ENCODE measurements around the gene SPATA18.

The SPATA18 gene

DNA sequence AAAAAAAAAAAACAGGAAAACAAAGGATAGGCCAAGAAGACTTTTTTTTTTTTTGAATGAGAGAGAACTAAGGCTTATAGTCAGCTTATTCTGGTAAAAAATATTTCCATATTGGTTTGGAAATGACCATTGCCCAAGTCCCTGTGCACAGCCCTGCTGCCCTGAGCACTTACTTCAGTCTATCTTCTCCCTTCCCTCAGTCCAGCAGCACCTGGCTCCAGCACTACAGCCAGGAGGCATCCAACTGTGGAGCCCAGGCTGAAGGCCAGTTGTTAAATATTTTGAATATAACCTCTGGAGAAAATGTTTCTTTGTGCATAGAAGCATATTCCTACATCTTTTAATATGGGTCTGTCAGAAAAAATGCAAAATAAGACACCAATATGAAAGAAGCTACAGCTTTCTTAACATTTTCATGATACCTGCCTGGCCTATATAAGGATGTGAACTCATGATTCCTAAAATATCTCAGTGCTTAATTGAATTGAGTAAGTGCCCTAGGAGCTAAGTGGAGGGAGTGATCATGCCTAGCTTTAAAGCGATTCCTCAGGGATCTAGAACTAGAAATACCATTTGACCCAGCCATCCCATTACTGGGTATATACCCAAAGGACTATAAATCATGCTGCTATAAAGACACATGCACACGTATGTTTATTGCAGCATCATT lies 45.4 kb upstream of the SPATA18 start (continued):
- TF ChIP-seq, protein P1, sequence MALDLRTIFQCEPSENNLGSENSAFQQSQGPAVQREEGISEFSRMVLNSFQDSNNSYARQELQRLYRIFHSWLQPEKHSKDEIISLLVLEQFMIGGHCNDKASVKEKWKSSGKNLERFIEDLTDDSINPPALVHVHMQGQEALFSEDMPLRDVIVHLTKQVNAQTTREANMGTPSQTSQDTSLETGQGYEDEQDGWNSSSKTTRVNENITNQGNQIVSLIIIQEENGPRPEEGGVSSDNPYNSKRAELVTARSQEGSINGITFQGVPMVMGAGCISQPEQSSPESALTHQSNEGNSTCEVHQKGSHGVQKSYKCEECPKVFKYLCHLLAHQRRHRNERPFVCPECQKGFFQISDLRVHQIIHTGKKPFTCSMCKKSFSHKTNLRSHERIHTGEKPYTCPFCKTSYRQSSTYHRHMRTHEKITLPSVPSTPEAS (tag by site-specific recombination; IDR thresholded peaks at IDR 0.05), result no peak
- TF ChIP-seq ZIC2 (tag by site-specific recombination; IDR thresholded peaks at IDR 0.05), result no peak

DNA sequence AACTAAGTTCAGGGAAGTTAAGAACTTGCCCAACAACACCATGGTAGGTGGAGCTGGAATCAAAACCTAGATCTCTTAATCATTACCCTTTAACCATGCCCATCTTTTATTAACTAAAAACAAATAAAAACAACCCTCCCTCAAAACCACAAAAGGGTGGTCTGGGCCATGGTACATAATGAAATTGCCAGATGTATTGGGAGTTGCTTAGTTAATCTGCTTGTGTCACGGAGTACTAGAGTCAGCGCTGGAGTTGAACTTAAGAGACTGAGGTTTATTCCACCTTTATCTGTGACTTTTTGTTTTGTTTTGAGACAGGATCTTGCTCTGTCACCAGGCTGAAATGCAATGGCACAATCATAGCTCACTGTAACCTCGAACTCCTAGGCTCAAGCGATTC lies 44.2 kb upstream of the SPATA18 start:
- Histone ChIP-seq H3K4me1 (ENCODE audit: control insufficient read depth, insufficient read depth, low read length) (no peaks in the 10 kb centered on the region), H3K9me3 (ENCODE audit: control insufficient read depth, insufficient read depth, low read depth, low read length) (no peaks in the 10 kb centered on the region), H3K4me3 (ENCODE audit: low read depth, low read length) (no peak overlapping the region), H3K36me3 (ENCODE audit: control insufficient read depth in 2 of 2, insufficient read depth in 1 of 2, low read length in 2 of 2) (peaks cover 0 to 5% of the 10 kb centered on the region in 2 experiments; a peak in 1 of 3 replicates), H3K27ac (ENCODE audit: extremely low read depth, low read depth, low read length) (no peak overlapping the region)
- TF ChIP-seq ZEB2 (tag by site-specific recombination; IDR thresholded peaks at IDR 0.05), result no peak
- TF ChIP-seq, protein P2, sequence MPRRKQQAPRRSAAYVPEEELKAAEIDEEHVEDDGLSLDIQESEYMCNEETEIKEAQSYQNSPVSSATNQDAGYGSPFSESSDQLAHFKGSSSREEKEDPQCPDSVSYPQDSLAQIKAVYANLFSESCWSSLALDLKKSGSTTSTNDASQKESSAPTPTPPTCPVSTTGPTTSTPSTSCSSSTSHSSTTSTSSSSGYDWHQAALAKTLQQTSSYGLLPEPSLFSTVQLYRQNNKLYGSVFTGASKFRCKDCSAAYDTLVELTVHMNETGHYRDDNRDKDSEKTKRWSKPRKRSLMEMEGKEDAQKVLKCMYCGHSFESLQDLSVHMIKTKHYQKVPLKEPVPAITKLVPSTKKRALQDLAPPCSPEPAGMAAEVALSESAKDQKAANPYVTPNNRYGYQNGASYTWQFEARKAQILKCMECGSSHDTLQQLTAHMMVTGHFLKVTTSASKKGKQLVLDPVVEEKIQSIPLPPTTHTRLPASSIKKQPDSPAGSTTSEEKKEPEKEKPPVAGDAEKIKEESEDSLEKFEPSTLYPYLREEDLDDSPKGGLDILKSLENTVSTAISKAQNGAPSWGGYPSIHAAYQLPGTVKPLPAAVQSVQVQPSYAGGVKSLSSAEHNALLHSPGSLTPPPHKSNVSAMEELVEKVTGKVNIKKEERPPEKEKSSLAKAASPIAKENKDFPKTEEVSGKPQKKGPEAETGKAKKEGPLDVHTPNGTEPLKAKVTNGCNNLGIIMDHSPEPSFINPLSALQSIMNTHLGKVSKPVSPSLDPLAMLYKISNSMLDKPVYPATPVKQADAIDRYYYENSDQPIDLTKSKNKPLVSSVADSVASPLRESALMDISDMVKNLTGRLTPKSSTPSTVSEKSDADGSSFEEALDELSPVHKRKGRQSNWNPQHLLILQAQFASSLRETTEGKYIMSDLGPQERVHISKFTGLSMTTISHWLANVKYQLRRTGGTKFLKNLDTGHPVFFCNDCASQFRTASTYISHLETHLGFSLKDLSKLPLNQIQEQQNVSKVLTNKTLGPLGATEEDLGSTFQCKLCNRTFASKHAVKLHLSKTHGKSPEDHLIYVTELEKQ (tag by site-specific recombination; IDR thresholded peaks at IDR 0.05; ENCODE audit: borderline replicate concordance), result no peak
- no peak for TF ChIP-seq ZNF701 (tag by site-specific recombination; IDR thresholded peaks at IDR 0.05)
- TF ChIP-seq, protein P3, sequence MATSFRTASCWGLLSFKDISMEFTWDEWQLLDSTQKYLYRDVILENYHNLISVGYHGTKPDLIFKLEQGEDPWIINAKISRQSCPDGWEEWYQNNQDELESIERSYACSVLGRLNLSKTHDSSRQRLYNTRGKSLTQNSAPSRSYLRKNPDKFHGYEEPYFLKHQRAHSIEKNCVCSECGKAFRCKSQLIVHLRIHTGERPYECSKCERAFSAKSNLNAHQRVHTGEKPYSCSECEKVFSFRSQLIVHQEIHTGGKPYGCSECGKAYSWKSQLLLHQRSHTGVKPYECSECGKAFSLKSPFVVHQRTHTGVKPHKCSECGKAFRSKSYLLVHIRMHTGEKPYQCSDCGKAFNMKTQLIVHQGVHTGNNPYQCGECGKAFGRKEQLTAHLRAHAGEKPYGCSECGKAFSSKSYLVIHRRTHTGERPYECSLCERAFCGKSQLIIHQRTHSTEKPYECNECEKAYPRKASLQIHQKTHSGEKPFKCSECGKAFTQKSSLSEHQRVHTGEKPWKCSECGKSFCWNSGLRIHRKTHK (tag by site-specific recombination; IDR thresholded peaks at IDR 0.05), result no peak
- no peak for TF ChIP-seq ZNF521 (tag by site-specific recombination; IDR thresholded peaks at IDR 0.05)
- TF ChIP-seq ZNF433 (tag by site-specific recombination; IDR thresholded peaks at IDR 0.05; ENCODE audit: low read depth), result no peak
- TF ChIP-seq SCRT2 (tag by site-specific recombination; IDR thresholded peaks at IDR 0.05), result no peak
- TF ChIP-seq, protein P4, sequence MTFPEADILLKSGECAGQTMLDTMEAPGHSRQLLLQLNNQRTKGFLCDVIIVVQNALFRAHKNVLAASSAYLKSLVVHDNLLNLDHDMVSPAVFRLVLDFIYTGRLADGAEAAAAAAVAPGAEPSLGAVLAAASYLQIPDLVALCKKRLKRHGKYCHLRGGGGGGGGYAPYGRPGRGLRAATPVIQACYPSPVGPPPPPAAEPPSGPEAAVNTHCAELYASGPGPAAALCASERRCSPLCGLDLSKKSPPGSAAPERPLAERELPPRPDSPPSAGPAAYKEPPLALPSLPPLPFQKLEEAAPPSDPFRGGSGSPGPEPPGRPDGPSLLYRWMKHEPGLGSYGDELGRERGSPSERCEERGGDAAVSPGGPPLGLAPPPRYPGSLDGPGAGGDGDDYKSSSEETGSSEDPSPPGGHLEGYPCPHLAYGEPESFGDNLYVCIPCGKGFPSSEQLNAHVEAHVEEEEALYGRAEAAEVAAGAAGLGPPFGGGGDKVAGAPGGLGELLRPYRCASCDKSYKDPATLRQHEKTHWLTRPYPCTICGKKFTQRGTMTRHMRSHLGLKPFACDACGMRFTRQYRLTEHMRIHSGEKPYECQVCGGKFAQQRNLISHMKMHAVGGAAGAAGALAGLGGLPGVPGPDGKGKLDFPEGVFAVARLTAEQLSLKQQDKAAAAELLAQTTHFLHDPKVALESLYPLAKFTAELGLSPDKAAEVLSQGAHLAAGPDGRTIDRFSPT (tag by site-specific recombination; IDR thresholded peaks at IDR 0.05), result no peak
- TF ChIP-seq ZNF133 (tag by site-specific recombination; IDR thresholded peaks at IDR 0.05), result no peak
- CTCF ChIA-PET, result no interaction called here
- POLR2A ChIA-PET, result no interaction called here

DNA sequence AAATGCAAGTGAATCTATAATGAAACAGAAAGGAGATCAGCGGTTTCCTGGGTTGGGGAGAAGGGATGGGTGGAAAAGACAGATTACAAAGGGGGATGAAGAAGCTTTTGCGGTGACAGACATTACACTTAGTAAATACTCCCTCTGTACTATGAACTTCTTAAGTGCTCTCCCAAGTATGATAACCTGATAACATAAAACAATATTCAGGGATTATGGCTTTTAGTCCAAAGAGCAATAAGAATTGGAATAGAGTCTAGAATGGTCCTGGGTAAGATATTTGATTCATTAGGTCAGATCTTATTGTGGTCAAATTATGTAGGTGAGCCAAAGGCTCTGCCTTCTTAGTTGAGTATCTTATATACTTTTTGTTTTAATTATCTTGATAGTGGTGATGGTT lies 40.1 kb upstream of the SPATA18 start:
- no peaks in the 10 kb centered on the region for H3K9me3 ChIP-seq (ENCODE audit: control insufficient read depth, insufficient read depth, low read depth, low read length)
- H3K4me3 ChIP-seq (ENCODE audit: low read depth, low read length), result no peak overlapping the region
- no peaks in the 10 kb centered on the region for H3K4me1 ChIP-seq (ENCODE audit: control insufficient read depth, insufficient read depth, low read length)
- TF ChIP-seq PRDM1 (tag by site-specific recombination; IDR thresholded peaks at IDR 0.05), result no peak
- TF ChIP-seq MEIS1 (CRISPR knock-in tag; IDR thresholded peaks at IDR 0.05; ENCODE audit: borderline replicate concordance), result no peak
- TF ChIP-seq ZNF223 (tag by site-specific recombination; IDR thresholded peaks at IDR 0.05), result no peak
- no peak for TF ChIP-seq ZNF138 (tag by site-specific recombination; IDR thresholded peaks at IDR 0.05; ENCODE audit: borderline replicate concordance)
- TF ChIP-seq, protein P5, sequence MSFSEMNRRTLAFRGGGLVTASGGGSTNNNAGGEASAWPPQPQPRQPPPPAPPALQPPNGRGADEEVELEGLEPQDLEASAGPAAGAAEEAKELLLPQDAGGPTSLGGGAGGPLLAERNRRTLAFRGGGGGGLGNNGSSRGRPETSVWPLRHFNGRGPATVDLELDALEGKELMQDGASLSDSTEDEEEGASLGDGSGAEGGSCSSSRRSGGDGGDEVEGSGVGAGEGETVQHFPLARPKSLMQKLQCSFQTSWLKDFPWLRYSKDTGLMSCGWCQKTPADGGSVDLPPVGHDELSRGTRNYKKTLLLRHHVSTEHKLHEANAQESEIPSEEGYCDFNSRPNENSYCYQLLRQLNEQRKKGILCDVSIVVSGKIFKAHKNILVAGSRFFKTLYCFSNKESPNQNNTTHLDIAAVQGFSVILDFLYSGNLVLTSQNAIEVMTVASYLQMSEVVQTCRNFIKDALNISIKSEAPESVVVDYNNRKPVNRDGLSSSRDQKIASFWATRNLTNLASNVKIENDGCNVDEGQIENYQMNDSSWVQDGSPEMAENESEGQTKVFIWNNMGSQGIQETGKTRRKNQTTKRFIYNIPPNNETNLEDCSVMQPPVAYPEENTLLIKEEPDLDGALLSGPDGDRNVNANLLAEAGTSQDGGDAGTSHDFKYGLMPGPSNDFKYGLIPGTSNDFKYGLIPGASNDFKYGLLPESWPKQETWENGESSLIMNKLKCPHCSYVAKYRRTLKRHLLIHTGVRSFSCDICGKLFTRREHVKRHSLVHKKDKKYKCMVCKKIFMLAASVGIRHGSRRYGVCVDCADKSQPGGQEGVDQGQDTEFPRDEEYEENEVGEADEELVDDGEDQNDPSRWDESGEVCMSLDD (tag by site-specific recombination; IDR thresholded peaks at IDR 0.05), result no peak
- TF ChIP-seq, protein P6, sequence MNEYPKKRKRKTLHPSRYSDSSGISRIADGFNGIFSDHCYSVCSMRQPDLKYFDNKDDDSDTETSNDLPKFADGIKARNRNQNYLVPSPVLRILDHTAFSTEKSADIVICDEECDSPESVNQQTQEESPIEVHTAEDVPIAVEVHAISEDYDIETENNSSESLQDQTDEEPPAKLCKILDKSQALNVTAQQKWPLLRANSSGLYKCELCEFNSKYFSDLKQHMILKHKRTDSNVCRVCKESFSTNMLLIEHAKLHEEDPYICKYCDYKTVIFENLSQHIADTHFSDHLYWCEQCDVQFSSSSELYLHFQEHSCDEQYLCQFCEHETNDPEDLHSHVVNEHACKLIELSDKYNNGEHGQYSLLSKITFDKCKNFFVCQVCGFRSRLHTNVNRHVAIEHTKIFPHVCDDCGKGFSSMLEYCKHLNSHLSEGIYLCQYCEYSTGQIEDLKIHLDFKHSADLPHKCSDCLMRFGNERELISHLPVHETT (tag by site-specific recombination; IDR thresholded peaks at IDR 0.05), result no peak
- no peak for TF ChIP-seq ZNF112 (tag by site-specific recombination; IDR thresholded peaks at IDR 0.05)
- TF ChIP-seq WT1 (tag by site-specific recombination; IDR thresholded peaks at IDR 0.05), result no peak
- TF ChIP-seq ZNF157 (tag by site-specific recombination; IDR thresholded peaks at IDR 0.05), result no peak
- no peak for TF ChIP-seq ZNF19 (tag by site-specific recombination; IDR thresholded peaks at IDR 0.05; ENCODE audit: low read depth)
- ChIA-PET CTCF (no interaction called here), POLR2A (no interaction called here)
- H3K27ac ChIP-seq (ENCODE audit: extremely low read depth, low read depth, low read length), result no peak overlapping the region
- peaks cover 0 to 7% of the 10 kb centered on the region in 2 experiments; a peak in 1 of 3 replicates for H3K36me3 ChIP-seq (ENCODE audit: control insufficient read depth in 2 of 2, insufficient read depth in 1 of 2, low read length in 2 of 2)

All from HEK293 (cell line).